T-helper 9 cell (primary cell): ENCODE measurements around the gene DNER.

Experiments used
- DNase-seq: peaks from one replicate; pipeline ENCODE4 v3.0.0-alpha.2; 2020

DNER gene

GRCh38 chr2:229426464-229426863 lies 287.9 kb downstream of the DNER start:
- DNase-seq, result no peak

- no peak for DNase-seq
These were observed 288.8 kb downstream of the DNER start for GRCh38 chr2:229425598-229425997.

- no peak for DNase-seq
These were observed 292.3 kb downstream of the DNER start for GRCh38 chr2:229422063-229422462.

GRCh38 chr2:229419158-229419557 lies 295.2 kb downstream of the DNER start:
- DNase-seq, result no peak

- DNase-seq, result no peak
These were observed 296.4 kb downstream of the DNER start for GRCh38 chr2:229417916-229418315.

- no peak for DNase-seq
These were observed 297.2 kb downstream of the DNER start for GRCh38 chr2:229417176-229417575.

- no peak for DNase-seq
These were observed 298.1 kb downstream of the DNER start for GRCh38 chr2:229416116-229416694.

GRCh38 chr2:229414631-229415030 lies 299.7 kb downstream of the DNER start:
- no peak for DNase-seq

- no peak for DNase-seq
These were observed 301.7 kb downstream of the DNER start for GRCh38 chr2:229412686-229413085.

- no peak for DNase-seq
These were observed 303.4 kb downstream of the DNER start for GRCh38 chr2:229410946-229411345.

- no peak for DNase-seq
These were observed 304.1 kb downstream of the DNER start for GRCh38 chr2:229410264-229410663.

- DNase-seq, result no peak
These were observed 304.6 kb downstream of the DNER start for GRCh38 chr2:229409751-229410181.

- DNase-seq, result no peak
These were observed 305.4 kb downstream of the DNER start for GRCh38 chr2:229408962-229409361.

- DNase-seq, result no peak
These were observed 306.0 kb downstream of the DNER start for GRCh38 chr2:229408356-229408755.

GRCh38 chr2:229407170-229407569 lies 307.2 kb downstream of the DNER start:
- no peak for DNase-seq

GRCh38 chr2:229405796-229406195 lies 308.6 kb downstream of the DNER start:
- DNase-seq, result no peak

- DNase-seq, result no peak
These were observed 311.1 kb downstream of the DNER start for GRCh38 chr2:229403296-229403695.

GRCh38 chr2:229401171-229401865 lies 313.0 kb downstream of the DNER start:
- DNase-seq, result no peak

GRCh38 chr2:229393926-229394325 lies 320.4 kb downstream of the DNER start:
- DNase-seq, result no peak

- no peak for DNase-seq
These were observed 322.2 kb downstream of the DNER start for GRCh38 chr2:229392196-229392595.

GRCh38 chr2:229388731-229389130 lies 325.6 kb downstream of the DNER start:
- no peak for DNase-seq

- DNase-seq, result no peak
These were observed 326.5 kb downstream of the DNER start for GRCh38 chr2:229387866-229388265.

- no peak for DNase-seq
These were observed 334.2 kb downstream of the DNER start for GRCh38 chr2:229380101-229380625.

- DNase-seq, result no peak
These were observed 336.0 kb downstream of the DNER start for GRCh38 chr2:229378386-229378785.

GRCh38 chr2:229376866-229377265 lies 337.5 kb downstream of the DNER start:
- no peak for DNase-seq
